Measurements from ENCODE around the gene KIAA0586.
"Not testable (repeated sequence)": the region's sequence is repeated elsewhere in the genome, so short reads cannot be mapped to it uniquely, and the experiment has no call there.

Gene KIAA0586

GRCh38 chr14:58513272-58513671 lies 85.8 kb downstream of the KIAA0586 start:
- no peaks in the 10 kb centered on the region for H3K9me2 ChIP-seq (replicated peaks; ENCODE audit: insufficient read depth, low read length)
- H3K36me3 ChIP-seq (replicated peaks; ENCODE audit: insufficient read depth, low read length), result no peaks in the 10 kb centered on the region
- no peaks in the 10 kb centered on the region for H4K20me1 ChIP-seq (ENCODE audit: insufficient read depth, low read length)
- H3K4me2 ChIP-seq (ENCODE audit: low read depth, low read length), result no peak overlapping the region
- H3K27me3 ChIP-seq (replicated peaks; ENCODE audit: insufficient read depth, low read length), result no peaks in the 10 kb centered on the region
- no peak overlapping the region for H3K9ac ChIP-seq (ENCODE audit: low read length)
- H3K4me3 ChIP-seq (ENCODE audit: low read length), result no peak overlapping the region
- H3F3A ChIP-seq (ENCODE audit: insufficient read depth, low read length), result no peaks in the 10 kb centered on the region
- TF ChIP-seq CTCF (IDR thresholded peaks at IDR 0.05; ENCODE audit: low read length) (no peak), EZH2 (optimal IDR thresholded peaks at IDR 0.05; ENCODE audit: low read depth, low read length) (no peak), EZH2phosphoT487 (IDR thresholded peaks at IDR 0.05; ENCODE audit: low read length) (no peak)
- no peak overlapping the region for H3K27ac ChIP-seq (ENCODE audit: low read length)
- no peak for DNase-seq
- no peaks in the 10 kb centered on the region for H3K4me1 ChIP-seq (ENCODE audit: low read length)
- H2AFZ ChIP-seq (ENCODE audit: low read length), result no peak overlapping the region
- no peaks in the 10 kb centered on the region for H3K79me2 ChIP-seq (ENCODE audit: low read length)
- H3K9me3 ChIP-seq (replicated peaks; ENCODE audit: insufficient read depth, low read length), result no peaks in the 10 kb centered on the region

- Histone ChIP-seq H3K4me3 (ENCODE audit: low read length) (no peak overlapping the region), H3K9me2 (replicated peaks; ENCODE audit: insufficient read depth, low read length) (no peaks in the 10 kb centered on the region), H3K9me3 (replicated peaks; ENCODE audit: insufficient read depth, low read length) (no peaks in the 10 kb centered on the region), H3K4me1 (ENCODE audit: low read length) (no peaks in the 10 kb centered on the region), H3K36me3 (replicated peaks; ENCODE audit: insufficient read depth, low read length) (no peaks in the 10 kb centered on the region), H4K20me1 (ENCODE audit: insufficient read depth, low read length) (no peaks in the 10 kb centered on the region), H3F3A (ENCODE audit: insufficient read depth, low read length) (no peaks in the 10 kb centered on the region), H3K27me3 (replicated peaks; ENCODE audit: insufficient read depth, low read length) (no peaks in the 10 kb centered on the region), H3K4me2 (ENCODE audit: low read depth, low read length) (no peak overlapping the region), H3K27ac (ENCODE audit: low read length) (no peak overlapping the region), H3K79me2 (ENCODE audit: low read length) (no peaks in the 10 kb centered on the region), H3K9ac (ENCODE audit: low read length) (no peak overlapping the region), H2AFZ (ENCODE audit: low read length) (no peak overlapping the region)
- no peak for TF ChIP-seq CTCF (IDR thresholded peaks at IDR 0.05; ENCODE audit: low read length)
- no peak for DNase-seq
These were observed 90.1 kb downstream of the KIAA0586 start for GRCh38 chr14:58517592-58517991.

GRCh38 chr14:58525691-58526090 lies 98.2 kb downstream of the KIAA0586 start:
- not testable (repeated sequence) for H3K4me2 ChIP-seq (ENCODE audit: low read depth, low read length); H3K27ac ChIP-seq (ENCODE audit: low read length); H3K4me1 ChIP-seq (ENCODE audit: low read length); H3K79me2 ChIP-seq (ENCODE audit: low read length); H3K9me3 ChIP-seq (replicated peaks; ENCODE audit: insufficient read depth, low read length); H3K27me3 ChIP-seq (replicated peaks; ENCODE audit: insufficient read depth, low read length); H3K9ac ChIP-seq (ENCODE audit: low read length); H3K4me3 ChIP-seq (ENCODE audit: low read length); H3F3A ChIP-seq (ENCODE audit: insufficient read depth, low read length); H3K9me2 ChIP-seq (replicated peaks; ENCODE audit: insufficient read depth, low read length); H4K20me1 ChIP-seq (ENCODE audit: insufficient read depth, low read length); DNase-seq; H3K36me3 ChIP-seq (replicated peaks; ENCODE audit: insufficient read depth, low read length); H2AFZ ChIP-seq (ENCODE audit: low read length)

GRCh38 chr14:58533446-58533845 lies 105.9 kb downstream of the KIAA0586 start:
- no peaks in the 10 kb centered on the region for H3K9me3 ChIP-seq (replicated peaks; ENCODE audit: insufficient read depth, low read length)
- H3K27ac ChIP-seq (ENCODE audit: low read length), result no peak overlapping the region
- H3K36me3 ChIP-seq (replicated peaks; ENCODE audit: insufficient read depth, low read length), result no peaks in the 10 kb centered on the region
- no peak overlapping the region for H3K4me2 ChIP-seq (ENCODE audit: low read depth, low read length)
- H2AFZ ChIP-seq (ENCODE audit: low read length), result no peak overlapping the region
- no peak overlapping the region for H3K4me3 ChIP-seq (ENCODE audit: low read length)
- no peak overlapping the region for H3K9ac ChIP-seq (ENCODE audit: low read length)
- no peak for TF ChIP-seq EZH2 (optimal IDR thresholded peaks at IDR 0.05; ENCODE audit: low read depth, low read length)
- no peak for TF ChIP-seq EZH2phosphoT487 (IDR thresholded peaks at IDR 0.05; ENCODE audit: low read length)
- TF ChIP-seq CTCF (IDR thresholded peaks at IDR 0.05; ENCODE audit: low read length), result no peak
- H3K79me2 ChIP-seq (ENCODE audit: low read length), result no peaks in the 10 kb centered on the region
- H3F3A ChIP-seq (ENCODE audit: insufficient read depth, low read length), result no peaks in the 10 kb centered on the region
- H3K9me2 ChIP-seq (replicated peaks; ENCODE audit: insufficient read depth, low read length), result no peaks in the 10 kb centered on the region
- no peaks in the 10 kb centered on the region for H4K20me1 ChIP-seq (ENCODE audit: insufficient read depth, low read length)
- no peak for DNase-seq
- no peaks in the 10 kb centered on the region for H3K27me3 ChIP-seq (replicated peaks; ENCODE audit: insufficient read depth, low read length)
- no peaks in the 10 kb centered on the region for H3K4me1 ChIP-seq (ENCODE audit: low read length)
